Dendritic cell treated with granulocyte-macrophage colony-stimulating factor and Interleukin-4, amounts not matched to agents 40 ng/mL and 50 ng/mL, for 4 days (primary cell): ENCODE results near the gene CNTLN.
"Not testable (repeated sequence)": the region's sequence is repeated elsewhere in the genome, so short reads cannot be mapped to it uniquely, and the experiment has no call there.

Experiments used
- H3K27ac Mint-ChIP-seq: one replicate; pipeline ENCODE4 v1.8.0; 2022; ENCODE audit warnings: mild to moderate bottlenecking, mixed read lengths
- H3K27me3 Mint-ChIP-seq: one replicate; pipeline ENCODE4 v1.8.0; 2022; ENCODE audit warnings: mild to moderate bottlenecking, mixed read lengths
- H3K36me3 Mint-ChIP-seq: one replicate; pipeline ENCODE4 v1.8.0; 2022; ENCODE audit warnings: low read depth, mixed read lengths
- H3K4me1 Mint-ChIP-seq: one replicate; pipeline ENCODE4 v1.8.0; 2022; ENCODE audit warnings: low read depth, mixed read lengths
- H3K4me3 Mint-ChIP-seq: one replicate; pipeline ENCODE4 v1.8.0; 2022; ENCODE audit warnings: mild to moderate bottlenecking, moderate library complexity, mixed read lengths
- H3K9me3 Mint-ChIP-seq: one replicate; pipeline ENCODE4 v1.8.0; 2022; ENCODE audit warnings: mixed read lengths
- intact Hi-C: fragments of 100-400 bp; cut with micrococcal nuclease; formaldehyde crosslinking; loops from one replicate; pipeline ENCODE4 v1.15.0; 2022

The CNTLN gene

GRCh38 chr9:17291766-17292165 lies 156.9 kb downstream of the CNTLN start:
- intact Hi-C loops, result no loop called here
- Mint-ChIP-seq H3K36me3 (peaks cover 53% of the 10 kb centered on the region), H3K27ac (no peak overlapping the region), H3K4me3 (no peak overlapping the region), H3K27me3 (no peaks in the 10 kb centered on the region), H3K4me1 (no peaks in the 10 kb centered on the region), H3K9me3 (peaks cover 44% of the 10 kb centered on the region)

DNA sequence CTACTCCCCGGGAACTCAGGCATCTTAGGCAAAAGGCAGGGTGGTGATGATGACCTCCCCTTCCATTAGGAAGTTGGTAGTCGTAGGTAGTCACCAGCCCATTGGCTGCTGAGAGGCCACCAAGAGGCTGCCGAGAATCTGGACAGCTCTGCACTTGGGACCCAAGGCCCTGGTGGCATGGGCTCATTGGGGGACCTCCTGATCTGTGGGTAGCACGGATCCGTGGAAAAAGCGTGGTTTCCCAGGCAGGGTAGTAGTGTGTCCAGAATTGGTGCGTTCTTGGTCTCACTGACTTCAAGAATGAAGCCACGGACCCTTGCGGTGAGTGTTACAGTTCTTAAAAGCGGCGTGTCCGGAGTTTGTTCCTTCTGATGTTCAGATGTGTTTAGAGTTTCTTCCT lies 158.8 kb downstream of the CNTLN start:
- Mint-ChIP-seq H3K27ac (no peak overlapping the region), H3K27me3 (no peaks in the 10 kb centered on the region), H3K4me3 (no peak overlapping the region), H3K36me3 (peaks cover 49% of the 10 kb centered on the region), H3K4me1 (no peaks in the 10 kb centered on the region), H3K9me3 (peaks cover 38% of the 10 kb centered on the region)
- intact Hi-C loops, result no loop called here

- H3K9me3 Mint-ChIP-seq, result peaks cover 38% of the 10 kb centered on the region
- no peaks in the 10 kb centered on the region for H3K4me1 Mint-ChIP-seq
- no peaks in the 10 kb centered on the region for H3K27me3 Mint-ChIP-seq
- H3K4me3 Mint-ChIP-seq, result no peak overlapping the region
- intact Hi-C loops, result no loop called here
- peaks cover 48% of the 10 kb centered on the region for H3K36me3 Mint-ChIP-seq
- no peak overlapping the region for H3K27ac Mint-ChIP-seq
These were observed 160.2 kb downstream of the CNTLN start for GRCh38 chr9:17294822-17295624.

- H3K9me3 Mint-ChIP-seq, result peaks cover 9% of the 10 kb centered on the region
- H3K27me3 Mint-ChIP-seq, result no peaks in the 10 kb centered on the region
- H3K4me3 Mint-ChIP-seq, result no peak overlapping the region
- no peak overlapping the region for H3K27ac Mint-ChIP-seq
- intact Hi-C loops, result no loop called here
- H3K36me3 Mint-ChIP-seq, result peaks cover 33% of the 10 kb centered on the region
- no peaks in the 10 kb centered on the region for H3K4me1 Mint-ChIP-seq
These were observed 180.5 kb downstream of the CNTLN start for GRCh38 chr9:17315341-17315740.

DNA sequence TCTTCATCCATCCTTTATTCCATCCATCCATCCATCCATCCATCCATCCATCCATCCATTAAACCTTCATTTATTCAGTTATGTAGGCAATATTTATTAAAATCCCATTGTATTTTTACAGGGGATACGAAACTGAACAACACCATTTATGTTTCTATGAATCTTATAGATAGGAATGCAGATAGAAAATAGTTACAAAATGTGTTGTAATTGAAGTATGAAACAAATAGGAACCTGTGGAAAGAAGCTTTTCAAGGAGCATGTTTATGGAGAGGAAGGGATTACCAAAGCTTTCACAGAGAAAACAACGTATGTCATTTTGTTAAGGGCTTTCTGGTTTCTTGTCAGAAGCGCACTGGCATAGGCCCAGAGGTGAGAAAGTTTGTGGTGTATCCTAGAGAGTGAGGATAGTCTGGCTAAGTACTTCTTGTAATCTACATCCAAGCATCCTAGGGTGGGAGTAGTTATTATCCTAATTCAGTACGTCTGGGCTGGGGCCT lies 184.0 kb downstream of the CNTLN start:
- Mint-ChIP-seq H3K27ac (no peak overlapping the region), H3K4me3 (no peak overlapping the region), H3K4me1 (no peaks in the 10 kb centered on the region), H3K36me3 (peaks cover 10% of the 10 kb centered on the region), H3K9me3 (no peaks in the 10 kb centered on the region), H3K27me3 (no peaks in the 10 kb centered on the region)
- intact Hi-C loops, result no loop called here

GRCh38 chr9:17319864-17320263 lies 185.0 kb downstream of the CNTLN start:
- Mint-ChIP-seq H3K36me3 (peaks cover 9% of the 10 kb centered on the region), H3K4me1 (no peaks in the 10 kb centered on the region), H3K27ac (no peak overlapping the region), H3K27me3 (no peaks in the 10 kb centered on the region), H3K4me3 (no peak overlapping the region), H3K9me3 (no peaks in the 10 kb centered on the region)
- intact Hi-C loops, result no loop called here

GRCh38 chr9:17322882-17323864 lies 188.3 kb downstream of the CNTLN start:
- Mint-ChIP-seq H3K4me3 (no peak overlapping the region), H3K27ac (no peak overlapping the region), H3K9me3 (no peaks in the 10 kb centered on the region), H3K4me1 (no peaks in the 10 kb centered on the region), H3K27me3 (no peaks in the 10 kb centered on the region), H3K36me3 (peaks cover 11% of the 10 kb centered on the region)
- intact Hi-C loops, result no loop called here

DNA sequence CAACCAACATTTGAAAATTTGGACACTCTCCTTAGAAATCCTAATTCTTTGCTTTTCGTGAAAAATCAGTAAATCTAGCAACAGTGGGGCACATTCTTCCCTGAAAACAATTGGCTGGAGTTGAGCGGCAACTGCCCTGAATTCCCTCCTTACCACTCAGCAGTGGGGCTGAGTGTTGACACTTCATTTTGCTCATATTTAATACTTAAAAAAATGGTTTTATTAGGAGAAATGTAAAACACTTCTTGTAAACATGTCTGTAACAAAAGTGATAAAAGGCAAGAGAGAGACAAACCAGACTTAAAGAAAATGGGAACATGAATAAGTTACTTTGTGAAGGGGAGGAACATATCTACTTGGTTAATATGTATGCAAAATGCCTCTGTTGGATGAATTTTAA lies 193.5 kb downstream of the CNTLN start:
- Mint-ChIP-seq H3K27ac (no peak overlapping the region), H3K4me3 (no peak overlapping the region), H3K27me3 (no peaks in the 10 kb centered on the region), H3K4me1 (no peaks in the 10 kb centered on the region), H3K9me3 (no peaks in the 10 kb centered on the region), H3K36me3 (peaks cover 11% of the 10 kb centered on the region)
- intact Hi-C loops, result no loop called here

- H3K4me1 Mint-ChIP-seq, result no peaks in the 10 kb centered on the region
- intact Hi-C loops, result no loop called here
- H3K36me3 Mint-ChIP-seq, result peaks cover 22% of the 10 kb centered on the region
- H3K27ac Mint-ChIP-seq, result no peak overlapping the region
- no peak overlapping the region for H3K4me3 Mint-ChIP-seq
- no peaks in the 10 kb centered on the region for H3K27me3 Mint-ChIP-seq
- H3K9me3 Mint-ChIP-seq, result no peaks in the 10 kb centered on the region
These were observed 195.3 kb downstream of the CNTLN start for GRCh38 chr9:17330097-17330496.

- no peaks in the 10 kb centered on the region for H3K9me3 Mint-ChIP-seq
- no peak overlapping the region for H3K4me3 Mint-ChIP-seq
- no peaks in the 10 kb centered on the region for H3K27me3 Mint-ChIP-seq
- peaks cover 28% of the 10 kb centered on the region for H3K36me3 Mint-ChIP-seq
- H3K4me1 Mint-ChIP-seq, result no peaks in the 10 kb centered on the region
- H3K27ac Mint-ChIP-seq, result no peak overlapping the region
- intact Hi-C loops, result no loop called here
These were observed 197.3 kb downstream of the CNTLN start for GRCh38 chr9:17332115-17332514.

GRCh38 chr9:17339156-17339555 lies 204.3 kb downstream of the CNTLN start:
- Mint-ChIP-seq H3K27ac (no peak overlapping the region), H3K27me3 (no peaks in the 10 kb centered on the region), H3K4me1 (no peaks in the 10 kb centered on the region), H3K4me3 (no peak overlapping the region), H3K9me3 (no peaks in the 10 kb centered on the region), H3K36me3 (peaks cover 43% of the 10 kb centered on the region)
- intact Hi-C loops, result no loop called here

- peaks cover 53% of the 10 kb centered on the region for H3K36me3 Mint-ChIP-seq
- H3K4me1 Mint-ChIP-seq, result no peaks in the 10 kb centered on the region
- H3K4me3 Mint-ChIP-seq, result no peak overlapping the region
- no peaks in the 10 kb centered on the region for H3K9me3 Mint-ChIP-seq
- no peaks in the 10 kb centered on the region for H3K27me3 Mint-ChIP-seq
- H3K27ac Mint-ChIP-seq, result no peak overlapping the region
- intact Hi-C loops, result no loop called here
These were observed 207.9 kb downstream of the CNTLN start for GRCh38 chr9:17342696-17343095.

DNA sequence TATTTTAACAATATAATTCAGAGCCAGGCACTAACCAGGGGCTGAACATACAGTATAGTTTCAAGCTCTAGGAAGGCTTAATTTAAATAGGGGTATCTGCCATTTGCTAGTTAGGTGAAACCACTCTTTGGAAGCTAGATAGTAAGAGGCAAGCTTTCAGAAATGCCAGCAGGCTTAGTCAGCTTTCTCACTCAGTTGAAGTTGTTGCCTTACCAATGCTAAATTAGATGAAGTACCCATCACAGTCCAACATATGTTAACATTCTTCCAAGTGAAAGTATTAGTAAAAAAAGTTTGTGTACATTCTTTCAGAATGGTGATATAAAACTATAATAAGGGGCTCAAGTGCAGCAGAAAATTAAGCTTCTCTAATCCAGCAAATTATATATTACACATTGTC lies 215.0 kb downstream of the CNTLN start:
- intact Hi-C loops, result no loop called here
- Mint-ChIP-seq H3K27me3 (no peaks in the 10 kb centered on the region), H3K4me1 (no peaks in the 10 kb centered on the region), H3K36me3 (peaks cover 50% of the 10 kb centered on the region), H3K4me3 (no peak overlapping the region), H3K9me3 (peaks cover 5% of the 10 kb centered on the region), H3K27ac (no peak overlapping the region)

GRCh38 chr9:17354006-17354405 lies 219.2 kb downstream of the CNTLN start:
- peaks cover 40% of the 10 kb centered on the region for H3K36me3 Mint-ChIP-seq
- H3K27me3 Mint-ChIP-seq, H3K4me1 Mint-ChIP-seq, H3K9me3 Mint-ChIP-seq, H3K27ac Mint-ChIP-seq, intact Hi-C loops, H3K4me3 Mint-ChIP-seq: not testable (repeated sequence)
